Stimulated activated CD4-positive, alpha-beta T cell treated with anti-CD3 and anti-CD28 coated beads, Interleukin-12 subunit alpha, Interleukin-12 subunit beta, amount 100 ng/mL, for 4 hours (primary cell): Measurements from ENCODE around the gene GPC6.
"Not testable (repeated sequence)": the region's sequence is repeated elsewhere in the genome, so short reads cannot be mapped to it uniquely, and the experiment has no call there.

Experiments
- DNase-seq: peaks from one replicate; pipeline ENCODE4 v3.0.0-alpha.2; 2020

Gene GPC6

GRCh38 chr13:94192431-94192975, 965.9 kb downstream of the GPC6 start:
- no peak for DNase-seq

- DNase-seq = no peak
These were observed 969.1 kb downstream of the GPC6 start for GRCh38 chr13:94195715-94196114.

- DNase-seq = no peak
These were observed 969.8 kb downstream of the GPC6 start for GRCh38 chr13:94196413-94196812.

- DNase-seq = no peak
These were observed 972.1 kb downstream of the GPC6 start for GRCh38 chr13:94198681-94199080.

GRCh38 chr13:94199135-94199534, 972.5 kb downstream of the GPC6 start:
- DNase-seq = no peak

GRCh38 chr13:94201022-94201421, 974.4 kb downstream of the GPC6 start:
- no peak for DNase-seq

- DNase-seq = no peak
These were observed 977.6 kb downstream of the GPC6 start for GRCh38 chr13:94204163-94204562.

- DNase-seq = no peak
These were observed 978.3 kb downstream of the GPC6 start for GRCh38 chr13:94204946-94205345.

GRCh38 chr13:94205896-94206295, 979.3 kb downstream of the GPC6 start:
- DNase-seq = no peak

GRCh38 chr13:94209117-94209516, 982.5 kb downstream of the GPC6 start:
- no peak for DNase-seq

GRCh38 chr13:94209913-94210312, 983.3 kb downstream of the GPC6 start:
- DNase-seq = not testable (repeated sequence)

- no peak for DNase-seq
These were observed 984.2 kb downstream of the GPC6 start for GRCh38 chr13:94210816-94211215.

GRCh38 chr13:94212196-94212595, 985.6 kb downstream of the GPC6 start:
- no peak for DNase-seq

GRCh38 chr13:94214121-94214520, 987.5 kb downstream of the GPC6 start:
- no peak for DNase-seq

- DNase-seq = no peak
These were observed 988.4 kb downstream of the GPC6 start for GRCh38 chr13:94214975-94215374.

- no peak for DNase-seq
These were observed 989.9 kb downstream of the GPC6 start for GRCh38 chr13:94216476-94216875.

- DNase-seq = no peak
These were observed 990.8 kb downstream of the GPC6 start for GRCh38 chr13:94217370-94217769.

- no peak for DNase-seq
These were observed 991.9 kb downstream of the GPC6 start for GRCh38 chr13:94218537-94218936.

GRCh38 chr13:94218951-94219350, 992.3 kb downstream of the GPC6 start:
- no peak for DNase-seq

- no peak for DNase-seq
These were observed 998.1 kb downstream of the GPC6 start for GRCh38 chr13:94224670-94225069.

- no peak for DNase-seq
These were observed 1000.8 kb downstream of the GPC6 start for GRCh38 chr13:94227255-94227879.

GRCh38 chr13:94228763-94229162, 1002.2 kb downstream of the GPC6 start:
- DNase-seq = no peak

- no peak for DNase-seq
These were observed 1005.7 kb downstream of the GPC6 start for GRCh38 chr13:94232161-94232950.

GRCh38 chr13:94232956-94233355, 1006.3 kb downstream of the GPC6 start:
- DNase-seq = no peak
